ENCODE results near the gene PHYHIPL.

Gene PHYHIPL

GRCh38 chr10:59279476-59279875, 103.0 kb downstream of the PHYHIPL start:
- Histone ChIP-seq H3K4me2 (ENCODE audit: low read length) (no peak overlapping the region), H3K4me3 (ENCODE audit: low read length) (no peak overlapping the region), H3K36me3 (replicated peaks; ENCODE audit: low read depth, low read length) (no peaks in the 10 kb centered on the region), H3K79me2 (ENCODE audit: low read length) (no peaks in the 10 kb centered on the region), H3K27ac (ENCODE audit: low read length) (no peak overlapping the region), H2AFZ (ENCODE audit: low read depth, low read length) (no peak overlapping the region), H3K27me3 (ENCODE audit: low read depth, low read length) (no peaks in the 10 kb centered on the region), H3K9ac (ENCODE audit: low read length) (no peak overlapping the region), H3K4me1 (ENCODE audit: low read length) (no peaks in the 10 kb centered on the region), H4K20me1 (ENCODE audit: insufficient read depth, low read length) (no peaks in the 10 kb centered on the region), H3K9me3 (ENCODE audit: insufficient read depth, low read length) (no peaks in the 10 kb centered on the region)
- TF ChIP-seq CTCF (IDR thresholded peaks at IDR 0.05; ENCODE audit: low read depth, low read length), result no peak
- TF ChIP-seq EZH2phosphoT487 (IDR thresholded peaks at IDR 0.05; ENCODE audit: low read depth), result no peak

GRCh38 chr10:59279991-59280505, 103.6 kb downstream of the PHYHIPL start:
- Histone ChIP-seq H3K9me3 (ENCODE audit: insufficient read depth, low read length) (no peaks in the 10 kb centered on the region), H3K27ac (ENCODE audit: low read length) (no peak overlapping the region), H3K4me3 (ENCODE audit: low read length) (no peak overlapping the region), H3K9ac (ENCODE audit: low read length) (no peak overlapping the region), H3K27me3 (ENCODE audit: low read depth, low read length) (no peaks in the 10 kb centered on the region), H3K36me3 (replicated peaks; ENCODE audit: low read depth, low read length) (no peaks in the 10 kb centered on the region), H3K4me1 (ENCODE audit: low read length) (no peaks in the 10 kb centered on the region), H3K4me2 (ENCODE audit: low read length) (no peak overlapping the region), H2AFZ (ENCODE audit: low read depth, low read length) (no peak overlapping the region), H4K20me1 (ENCODE audit: insufficient read depth, low read length) (no peaks in the 10 kb centered on the region), H3K79me2 (ENCODE audit: low read length) (no peaks in the 10 kb centered on the region)
- TF ChIP-seq CTCF (IDR thresholded peaks at IDR 0.05; ENCODE audit: low read depth, low read length), result no peak
- TF ChIP-seq EZH2phosphoT487 (IDR thresholded peaks at IDR 0.05; ENCODE audit: low read depth), result no peak

GRCh38 chr10:59281861-59282260, 105.4 kb downstream of the PHYHIPL start:
- TF ChIP-seq CTCF (IDR thresholded peaks at IDR 0.05; ENCODE audit: low read depth, low read length), result no peak
- TF ChIP-seq EZH2phosphoT487 (IDR thresholded peaks at IDR 0.05; ENCODE audit: low read depth), result no peak
- Histone ChIP-seq H3K9me3 (ENCODE audit: insufficient read depth, low read length) (no peaks in the 10 kb centered on the region), H3K4me3 (ENCODE audit: low read length) (no peak overlapping the region), H2AFZ (ENCODE audit: low read depth, low read length) (no peak overlapping the region), H3K27ac (ENCODE audit: low read length) (no peak overlapping the region), H3K79me2 (ENCODE audit: low read length) (no peaks in the 10 kb centered on the region), H4K20me1 (ENCODE audit: insufficient read depth, low read length) (no peaks in the 10 kb centered on the region), H3K9ac (ENCODE audit: low read length) (no peak overlapping the region), H3K4me1 (ENCODE audit: low read length) (no peaks in the 10 kb centered on the region), H3K27me3 (ENCODE audit: low read depth, low read length) (no peaks in the 10 kb centered on the region), H3K36me3 (replicated peaks; ENCODE audit: low read depth, low read length) (no peaks in the 10 kb centered on the region), H3K4me2 (ENCODE audit: low read length) (no peak overlapping the region)

- no peak overlapping the region for H3K4me3 ChIP-seq (ENCODE audit: low read length)
- H3K4me2 ChIP-seq (ENCODE audit: low read length), result no peak overlapping the region
- H3K9ac ChIP-seq (ENCODE audit: low read length), result no peak overlapping the region
- no peak overlapping the region for H3K27ac ChIP-seq (ENCODE audit: low read length)
- H3K9me3 ChIP-seq (ENCODE audit: insufficient read depth, low read length), result no peaks in the 10 kb centered on the region
- no peak overlapping the region for H2AFZ ChIP-seq (ENCODE audit: low read depth, low read length)
- H3K4me1 ChIP-seq (ENCODE audit: low read length), result no peaks in the 10 kb centered on the region
- no peaks in the 10 kb centered on the region for H3K27me3 ChIP-seq (ENCODE audit: low read depth, low read length)
- no peaks in the 10 kb centered on the region for H4K20me1 ChIP-seq (ENCODE audit: insufficient read depth, low read length)
- no peaks in the 10 kb centered on the region for H3K79me2 ChIP-seq (ENCODE audit: low read length)
- no peak for TF ChIP-seq CTCF (IDR thresholded peaks at IDR 0.05; ENCODE audit: low read depth, low read length)
- no peak for TF ChIP-seq EZH2phosphoT487 (IDR thresholded peaks at IDR 0.05; ENCODE audit: low read depth)
- H3K36me3 ChIP-seq (replicated peaks; ENCODE audit: low read depth, low read length), result no peaks in the 10 kb centered on the region
These were observed 107.1 kb downstream of the PHYHIPL start for GRCh38 chr10:59283456-59284091.

All from OCI-LY3 (cell line).